Hepatocyte (in vitro differentiated cells): Measurements from ENCODE around the gene HS6ST1. TPM values are rescaled to one million over a fixed set of nuclear protein-coding genes. Genes with fewer than 3 reads are reported as not detected.

Source experiments
- DNase-seq: peaks from one replicate; pipeline ENCODE4 v3.0.0-alpha.2; 2016; ENCODE audit warnings: low spot score
- H2AFZ ChIP-seq: fragments of 200-600 bp; sonication (generic); 2 replicates; pipeline ENCODE4 v1.6.0; 2016; ENCODE audit warnings: antibody characterized with exemption, mild to moderate bottlenecking
- H3K27ac ChIP-seq: fragments of 200-600 bp; sonication (generic); 2 replicates; pipeline ENCODE4 v1.5.1; 2016; ENCODE audit warnings: mild to moderate bottlenecking
- H3K27me3 ChIP-seq: fragments of 200-600 bp; sonication (generic); 2 replicates; pipeline ENCODE4 v1.6.1; 2016
- H3K36me3 ChIP-seq: fragments of 200-600 bp; sonication (generic); replicated peaks from 2 replicates; pipeline ENCODE4 v1.5.1; 2016; ENCODE audit warnings: low read depth; ENCODE audit not compliant: insufficient read depth
- H3K4me1 ChIP-seq: fragments of 200-600 bp; sonication (generic); 2 replicates; pipeline ENCODE4 v1.5.1; 2016; ENCODE audit warnings: mild to moderate bottlenecking, moderate library complexity; ENCODE audit not compliant: insufficient read depth
- H3K4me2 ChIP-seq: fragments of 200-600 bp; sonication (generic); 2 replicates; pipeline ENCODE4 v1.6.0; 2016
- H3K4me3 ChIP-seq: fragments of 200-600 bp; sonication (generic); 2 replicates; pipeline ENCODE4 v1.5.1; 2016; ENCODE audit warnings: mild to moderate bottlenecking
- H3K79me2 ChIP-seq: fragments of 200-600 bp; sonication (generic); 2 replicates; pipeline ENCODE4 v1.6.0; 2017; ENCODE audit warnings: mild to moderate bottlenecking
- H3K9me2 ChIP-seq: fragments of 200-600 bp; sonication (generic); replicated peaks from 2 replicates; pipeline ENCODE4 v1.6.0; 2017; ENCODE audit warnings: mild to moderate bottlenecking; ENCODE audit not compliant: insufficient read depth
- H3K9me3 ChIP-seq: fragments of 200-600 bp; sonication (generic); 2 replicates; pipeline ENCODE4 v1.5.1; 2016; ENCODE audit warnings: low read depth, mild to moderate bottlenecking
- H4K20me1 ChIP-seq: fragments of 200-600 bp; sonication (generic); 2 replicates; pipeline ENCODE4 v1.6.0; 2016; ENCODE audit warnings: mild to moderate bottlenecking; ENCODE audit not compliant: insufficient read depth, poor library complexity, severe bottlenecking
- EZH2 ChIP-seq: fragments of 200-600 bp; sonication (generic); IDR thresholded peaks from 2 replicates; pipeline ENCODE4 v1.6.1; 2016; ENCODE audit warnings: antibody characterized with exemption, mild to moderate bottlenecking, borderline replicate concordance
- EZH2phosphoT487 ChIP-seq: fragments of 200-600 bp; sonication (generic); IDR thresholded peaks from one replicate; pipeline ENCODE4 v1.6.1; 2018; ENCODE audit warnings: antibody characterized with exemption, mild to moderate bottlenecking, low read depth, moderate library complexity; ENCODE audit not compliant: unreplicated experiment, severe bottlenecking
- WGBS: methylation state at CpG from one replicate; pipeline ENCODE4 v1.1.6; 2016; ENCODE audit warnings: low lambda C conversion rate; ENCODE audit errors: missing lambda C conversion rate; 5-methylcytosine and 5-hydroxymethylcytosine counted together
- polyA plus RNA-seq: library from polyadenylated mRNA; unstranded; fragments of >200 nt; fragmentation: Nextera tagmentation; extraction: Ambion mirVana; gene quantifications from 2 replicates; pipeline ENCODE4 v1.2.1, GENCODE V29; 2016
- total RNA-seq: library from RNA; depleted of rRNA; stranded (reverse); fragments of >200 nt; gene quantifications from 2 replicates; pipeline ENCODE4 v1.2.3, GENCODE V29; 2014
- TF ChIP-seq, protein P1 (sequence below): fragments of 200-600 bp; sonication (generic); IDR thresholded peaks from 2 replicates; pipeline ENCODE4 v1.5.1; 2016; ENCODE audit warnings: antibody characterized with exemption, mild to moderate bottlenecking; ENCODE audit not compliant: poor library complexity

HS6ST1 gene
- total and polyA plus RNA-seq, 2 experiments from 2014 or later: 46.7 to 48.3 TPM

DNA sequence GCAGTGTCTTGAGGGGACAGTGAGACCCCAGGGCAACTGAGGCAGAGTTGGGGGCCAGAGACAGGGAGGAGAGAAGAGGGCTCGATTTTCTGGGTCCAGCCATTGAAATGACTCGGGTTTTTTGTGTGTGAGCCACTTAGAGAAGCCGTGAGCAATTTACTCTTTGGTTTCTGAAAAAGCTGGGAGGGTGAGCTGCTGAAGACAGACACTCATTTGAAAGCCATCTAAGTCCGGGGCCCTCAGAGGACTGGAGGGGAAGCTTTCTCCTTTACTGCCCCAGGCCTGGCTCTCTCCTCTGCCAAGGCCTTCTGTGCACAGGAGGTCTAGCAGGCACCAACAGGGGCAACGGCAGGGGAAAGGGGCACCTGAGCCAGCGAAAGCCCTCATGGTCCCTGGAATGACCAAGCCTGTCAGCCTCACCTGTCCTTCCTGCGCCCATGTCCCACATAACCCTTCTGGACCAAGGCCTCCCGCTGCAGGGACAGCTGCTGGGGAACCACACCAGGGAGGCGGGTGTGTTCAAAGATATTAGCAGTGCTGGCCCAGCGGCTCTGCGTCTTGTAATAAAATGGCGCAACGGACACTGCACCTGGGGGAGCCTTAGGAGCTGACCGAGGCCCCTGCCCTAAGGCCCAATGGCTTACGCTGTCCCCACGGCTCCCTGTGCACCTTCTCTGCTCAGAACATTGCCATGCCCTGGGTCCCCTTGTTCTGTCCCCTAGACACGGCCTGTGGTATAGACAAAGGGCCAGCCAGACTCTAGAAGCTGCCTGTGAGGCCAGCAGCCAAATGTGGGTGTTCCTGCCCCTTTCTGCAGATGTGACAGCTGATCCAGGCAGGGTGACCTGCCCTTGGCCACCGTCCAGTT is 45.8 kb downstream of the HS6ST1 start:
- TF ChIP-seq EZH2 (no peak), EZH2phosphoT487 (no peak)
- TF ChIP-seq, protein P1, sequence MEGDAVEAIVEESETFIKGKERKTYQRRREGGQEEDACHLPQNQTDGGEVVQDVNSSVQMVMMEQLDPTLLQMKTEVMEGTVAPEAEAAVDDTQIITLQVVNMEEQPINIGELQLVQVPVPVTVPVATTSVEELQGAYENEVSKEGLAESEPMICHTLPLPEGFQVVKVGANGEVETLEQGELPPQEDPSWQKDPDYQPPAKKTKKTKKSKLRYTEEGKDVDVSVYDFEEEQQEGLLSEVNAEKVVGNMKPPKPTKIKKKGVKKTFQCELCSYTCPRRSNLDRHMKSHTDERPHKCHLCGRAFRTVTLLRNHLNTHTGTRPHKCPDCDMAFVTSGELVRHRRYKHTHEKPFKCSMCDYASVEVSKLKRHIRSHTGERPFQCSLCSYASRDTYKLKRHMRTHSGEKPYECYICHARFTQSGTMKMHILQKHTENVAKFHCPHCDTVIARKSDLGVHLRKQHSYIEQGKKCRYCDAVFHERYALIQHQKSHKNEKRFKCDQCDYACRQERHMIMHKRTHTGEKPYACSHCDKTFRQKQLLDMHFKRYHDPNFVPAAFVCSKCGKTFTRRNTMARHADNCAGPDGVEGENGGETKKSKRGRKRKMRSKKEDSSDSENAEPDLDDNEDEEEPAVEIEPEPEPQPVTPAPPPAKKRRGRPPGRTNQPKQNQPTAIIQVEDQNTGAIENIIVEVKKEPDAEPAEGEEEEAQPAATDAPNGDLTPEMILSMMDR: no peak
- Histone ChIP-seq H3K27ac (no peak overlapping the region), H2AFZ (no peak overlapping the region), H3K79me2 (peaks cover 27% of the 10 kb centered on the region), H3K9me3 (peaks cover 6% of the 10 kb centered on the region), H3K4me2 (no peak overlapping the region), H3K9me2 (no peaks in the 10 kb centered on the region), H3K27me3 (no peaks in the 10 kb centered on the region), H3K36me3 (no peaks in the 10 kb centered on the region), H4K20me1 (peaks cover 7% of the 10 kb centered on the region), H3K4me1 (peaks cover 1% of the 10 kb centered on the region), H3K4me3 (no peak overlapping the region)
- 95% methylated on average over 18 of the region's 18 CpGs for WGBS
- DNase-seq: no peak

DNA sequence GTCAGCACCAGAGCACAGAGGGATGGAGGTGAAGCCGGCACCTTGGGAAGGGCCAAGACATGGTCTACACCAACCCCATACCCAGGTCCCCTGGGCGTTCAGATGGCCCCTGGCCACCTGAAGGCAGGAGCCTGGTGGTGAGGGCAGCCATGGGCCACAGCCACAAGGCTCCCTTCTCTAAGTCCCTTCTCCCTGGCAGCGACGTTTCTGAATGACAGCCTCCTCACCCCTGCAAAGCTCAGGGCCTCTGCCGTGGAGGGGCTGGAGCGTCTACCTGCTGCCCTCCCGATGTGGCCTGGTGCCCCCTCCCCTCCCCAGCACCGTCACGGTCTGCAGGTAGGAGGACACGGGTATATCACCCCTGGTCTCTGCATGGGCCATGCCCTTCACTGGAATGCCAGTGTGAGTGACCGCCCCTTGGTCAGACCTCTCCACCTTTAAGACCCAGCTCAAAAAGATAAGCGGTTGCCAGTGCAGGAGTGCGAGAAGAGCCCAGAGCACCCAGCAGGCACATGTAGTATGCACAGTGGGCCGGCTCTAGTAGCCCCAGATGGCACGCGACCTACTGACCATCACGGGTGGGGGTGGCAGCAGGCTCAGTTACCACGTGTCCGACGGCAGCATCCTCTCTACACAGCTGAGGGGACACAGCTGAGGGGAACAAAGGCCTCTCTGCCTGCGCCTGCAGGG is 46.6 kb downstream of the HS6ST1 start:
- TF ChIP-seq EZH2 (no peak), EZH2phosphoT487 (no peak)
- TF ChIP-seq, protein P1: no peak
- DNase-seq: no peak
- H3K4me3 ChIP-seq: no peak overlapping the region
- no peaks in the 10 kb centered on the region for H3K4me1 ChIP-seq
- H4K20me1 ChIP-seq: peaks cover 7% of the 10 kb centered on the region
- H2AFZ ChIP-seq: no peak overlapping the region
- WGBS: 95% methylated on average over 21 of the region's 21 CpGs
- no peak overlapping the region for H3K27ac ChIP-seq
- H3K27me3 ChIP-seq: no peaks in the 10 kb centered on the region
- peaks cover 6% of the 10 kb centered on the region for H3K9me3 ChIP-seq
- no peaks in the 10 kb centered on the region for H3K9me2 ChIP-seq
- no peak overlapping the region for H3K4me2 ChIP-seq
- peaks cover 27% of the 10 kb centered on the region for H3K79me2 ChIP-seq
- H3K36me3 ChIP-seq: no peaks in the 10 kb centered on the region

DNA sequence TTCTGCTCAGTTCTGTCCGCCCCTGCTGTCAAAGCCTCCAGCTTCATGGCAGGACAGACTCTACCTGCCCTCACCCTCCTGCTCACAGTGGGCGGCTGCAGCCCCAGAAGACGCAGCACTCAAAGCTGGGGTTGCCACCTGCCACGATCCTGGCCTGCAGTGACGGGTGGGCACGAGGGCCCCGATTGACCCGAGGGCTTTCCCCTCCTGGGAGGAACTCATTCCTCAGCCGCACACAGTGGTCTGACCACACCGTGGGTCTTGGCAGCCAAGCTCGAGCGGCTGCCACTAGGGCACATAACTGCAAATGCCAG is 47.1 kb downstream of the HS6ST1 start:
- TF ChIP-seq EZH2phosphoT487: no peak
- TF ChIP-seq EZH2: no peak
- TF ChIP-seq, protein P1: no peak
- WGBS: 97% methylated on average over 12 of the region's 12 CpGs
- no peaks in the 10 kb centered on the region for H3K36me3 ChIP-seq
- DNase-seq: no peak
- H3K9me3 ChIP-seq: peaks cover 6% of the 10 kb centered on the region
- no peaks in the 10 kb centered on the region for H3K4me1 ChIP-seq
- peaks cover 27% of the 10 kb centered on the region for H3K79me2 ChIP-seq
- no peaks in the 10 kb centered on the region for H3K27me3 ChIP-seq
- no peaks in the 10 kb centered on the region for H3K9me2 ChIP-seq
- no peak overlapping the region for H2AFZ ChIP-seq
- H4K20me1 ChIP-seq: peaks cover 7% of the 10 kb centered on the region
- no peak overlapping the region for H3K27ac ChIP-seq
- H3K4me2 ChIP-seq: no peak overlapping the region
- no peak overlapping the region for H3K4me3 ChIP-seq
